ENCODE results near the gene GLP1R.

GLP1R gene

DNA sequence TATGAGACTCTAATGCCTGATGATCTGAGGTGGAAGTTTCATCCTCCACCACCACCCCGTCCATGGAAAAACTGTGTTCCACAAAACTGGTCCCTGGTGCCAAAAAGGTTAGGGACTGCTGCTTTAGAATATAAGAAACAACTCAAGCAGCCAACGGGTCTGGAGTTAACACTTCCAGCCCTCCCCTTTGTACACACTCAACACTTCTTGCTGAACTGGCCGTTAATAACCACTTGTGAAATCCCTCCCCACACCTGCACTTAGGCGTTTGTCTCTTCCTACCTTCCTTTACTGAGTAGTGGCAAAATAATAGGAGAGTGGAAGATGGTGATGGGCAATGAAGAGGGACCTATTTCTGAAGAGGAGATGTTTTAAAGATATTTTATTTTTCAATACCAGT is 55.9 kb downstream of the GLP1R start:
- Histone ChIP-seq H3K4me1 (ENCODE audit: insufficient read depth, low read length, severe bottlenecking) (no peaks in the 10 kb centered on the region), H2AFZ (ENCODE audit: low read length) (no peak overlapping the region), H3K27me3 (ENCODE audit: insufficient read depth, low read length) (no peaks in the 10 kb centered on the region), H3K36me3 (ENCODE audit: insufficient read depth, low read length) (peaks cover 6% of the 10 kb centered on the region), H3K79me2 (ENCODE audit: insufficient read depth, low read length) (no peaks in the 10 kb centered on the region), H3K9me2 (ENCODE audit: low read depth, low read length) (no peaks in the 10 kb centered on the region), H3K4me3 (ENCODE audit: low read depth, low read length, poor library complexity, severe bottlenecking) (no peak overlapping the region), H3F3A (ENCODE audit: insufficient read depth, low read length) (no peaks in the 10 kb centered on the region), H3K9ac (ENCODE audit: low read length) (no peak overlapping the region), H3K9me3 (ENCODE audit: low read length) (no peaks in the 10 kb centered on the region), H3K4me2 (ENCODE audit: low read length) (no peak overlapping the region), H3K27ac (ENCODE audit: low read depth, low read length, poor library complexity, severe bottlenecking) (no peak overlapping the region), H4K20me1 (ENCODE audit: insufficient read depth, low read length) (no peaks in the 10 kb centered on the region)
- TF ChIP-seq CTCF (IDR thresholded peaks at IDR 0.05; ENCODE audit: low read length) (no peak), EZH2 (IDR thresholded peaks at IDR 0.05; ENCODE audit: borderline replicate concordance, low read length) (no peak)

DNA sequence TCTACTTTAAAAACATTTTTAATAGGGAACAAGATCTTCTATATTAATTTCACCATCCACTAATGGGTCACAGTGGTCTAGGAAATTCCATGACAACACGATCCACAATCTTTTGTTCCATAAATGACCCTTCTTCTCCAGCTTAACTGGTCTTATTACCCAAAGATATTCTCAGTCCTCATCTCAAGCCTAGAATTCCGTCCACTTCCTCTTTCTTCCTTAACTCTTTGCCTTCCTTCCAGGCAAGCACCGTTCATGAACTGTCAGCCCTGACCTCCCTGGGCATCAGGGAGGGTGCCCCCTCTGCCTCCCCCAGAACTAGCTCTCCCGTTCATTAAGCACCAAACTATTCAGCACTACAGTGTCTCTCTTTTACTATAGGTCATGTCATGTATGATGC is 58.5 kb downstream of the GLP1R start:
- H3F3A ChIP-seq (ENCODE audit: insufficient read depth, low read length), result no peaks in the 10 kb centered on the region
- no peaks in the 10 kb centered on the region for H3K27me3 ChIP-seq (ENCODE audit: insufficient read depth, low read length)
- no peak overlapping the region for H3K27ac ChIP-seq (ENCODE audit: low read depth, low read length, poor library complexity, severe bottlenecking)
- H3K4me1 ChIP-seq (ENCODE audit: insufficient read depth, low read length, severe bottlenecking), result no peaks in the 10 kb centered on the region
- no peak for TF ChIP-seq CTCF (IDR thresholded peaks at IDR 0.05; ENCODE audit: low read length)
- no peak for TF ChIP-seq EZH2 (IDR thresholded peaks at IDR 0.05; ENCODE audit: borderline replicate concordance, low read length)
- H3K9ac ChIP-seq (ENCODE audit: low read length), result no peak overlapping the region
- H3K4me2 ChIP-seq (ENCODE audit: low read length), result no peak overlapping the region
- H3K79me2 ChIP-seq (ENCODE audit: insufficient read depth, low read length), result no peaks in the 10 kb centered on the region
- no peak overlapping the region for H3K4me3 ChIP-seq (ENCODE audit: low read depth, low read length, poor library complexity, severe bottlenecking)
- H3K9me2 ChIP-seq (ENCODE audit: low read depth, low read length), result no peaks in the 10 kb centered on the region
- H3K9me3 ChIP-seq (ENCODE audit: low read length), result no peaks in the 10 kb centered on the region
- H2AFZ ChIP-seq (ENCODE audit: low read length), result no peak overlapping the region
- no peaks in the 10 kb centered on the region for H4K20me1 ChIP-seq (ENCODE audit: insufficient read depth, low read length)
- H3K36me3 ChIP-seq (ENCODE audit: insufficient read depth, low read length), result peaks cover 16% of the 10 kb centered on the region

- no peaks in the 10 kb centered on the region for H3K9me3 ChIP-seq (ENCODE audit: low read length)
- H3K27me3 ChIP-seq (ENCODE audit: insufficient read depth, low read length), result no peaks in the 10 kb centered on the region
- H4K20me1 ChIP-seq (ENCODE audit: insufficient read depth, low read length), result no peaks in the 10 kb centered on the region
- H3K36me3 ChIP-seq (ENCODE audit: insufficient read depth, low read length), result peaks cover 16% of the 10 kb centered on the region
- H3K4me3 ChIP-seq (ENCODE audit: low read depth, low read length, poor library complexity, severe bottlenecking), result no peak overlapping the region
- no peak for TF ChIP-seq EZH2 (IDR thresholded peaks at IDR 0.05; ENCODE audit: borderline replicate concordance, low read length)
- TF ChIP-seq CTCF (IDR thresholded peaks at IDR 0.05; ENCODE audit: low read length), result no peak
- no peak overlapping the region for H3K27ac ChIP-seq (ENCODE audit: low read depth, low read length, poor library complexity, severe bottlenecking)
- H2AFZ ChIP-seq (ENCODE audit: low read length), result no peak overlapping the region
- no peaks in the 10 kb centered on the region for H3F3A ChIP-seq (ENCODE audit: insufficient read depth, low read length)
- no peaks in the 10 kb centered on the region for H3K9me2 ChIP-seq (ENCODE audit: low read depth, low read length)
- H3K79me2 ChIP-seq (ENCODE audit: insufficient read depth, low read length), result no peaks in the 10 kb centered on the region
- H3K4me1 ChIP-seq (ENCODE audit: insufficient read depth, low read length, severe bottlenecking), result no peaks in the 10 kb centered on the region
- H3K9ac ChIP-seq (ENCODE audit: low read length), result no peak overlapping the region
- no peak overlapping the region for H3K4me2 ChIP-seq (ENCODE audit: low read length)
These were observed 59.1 kb downstream of the GLP1R start for GRCh38 chr6:39107641-39108040.

Data from OCI-LY1 (cell line).